Mesendoderm (in vitro differentiated cells): ENCODE measurements around the gene TBX15.
A peak's percentile ranks its signal among the peaks of the same experiment; 100 is the strongest.

ENCODE experiments used
- DNase-seq: peaks from one replicate; pipeline ENCODE4 v3.0.0; 2013
- H2AK5ac ChIP-seq: 2 replicates; pipeline ENCODE4 v1.6.1; 2013; ENCODE audit warnings: low read length, inconsistent platforms
- H2BK120ac ChIP-seq: 2 replicates; pipeline ENCODE4 v1.6.1; 2013; ENCODE audit warnings: low read depth, mild to moderate bottlenecking, low read length, moderate library complexity, mixed read lengths
- H2BK15ac ChIP-seq: replicated peaks from 2 replicates; pipeline ENCODE4 v1.6.1; 2013; ENCODE audit warnings: low read depth, mild to moderate bottlenecking, moderate library complexity
- H2BK5ac ChIP-seq: 2 replicates; pipeline ENCODE4 v1.6.1; 2013; ENCODE audit warnings: low read length, inconsistent platforms
- H3K18ac ChIP-seq: 2 replicates; pipeline ENCODE4 v1.6.1; 2013; ENCODE audit warnings: mild to moderate bottlenecking, low read length, mixed read lengths
- H3K23ac ChIP-seq: one replicate; pipeline ENCODE4 v1.6.1; 2013; ENCODE audit warnings: low read length
- H3K27ac ChIP-seq: 2 replicates; pipeline ENCODE4 v1.5.1; 2013; ENCODE audit warnings: low read depth, mild to moderate bottlenecking, inconsistent platforms, low read length, moderate library complexity
- H3K27me3 ChIP-seq: 2 replicates; pipeline ENCODE4 v1.6.1; 2013; ENCODE audit warnings: low read length, control low read depth, mild to moderate bottlenecking, inconsistent platforms; ENCODE audit not compliant: insufficient read depth, poor library complexity
- H3K36me3 ChIP-seq: 2 replicates; pipeline ENCODE4 v1.6.1; 2013; ENCODE audit warnings: low read length, inconsistent platforms; ENCODE audit not compliant: control insufficient read depth, insufficient read depth
- H3K4ac ChIP-seq: one replicate; pipeline ENCODE4 v1.6.1; 2013; ENCODE audit warnings: low read depth, mild to moderate bottlenecking, low read length, moderate library complexity
- H3K4me1 ChIP-seq: 2 replicates; pipeline ENCODE4 v1.6.1; 2013; ENCODE audit warnings: low read depth, low read length, inconsistent platforms; ENCODE audit not compliant: control insufficient read depth
- H3K4me2 ChIP-seq: 2 replicates; pipeline ENCODE4 v1.6.1; 2013; ENCODE audit warnings: low read length
- H3K4me3 ChIP-seq: 2 replicates; pipeline ENCODE4 v1.5.1; 2013; ENCODE audit warnings: mild to moderate bottlenecking, low read length
- H3K56ac ChIP-seq: one replicate; pipeline ENCODE4 v1.6.1; 2013; ENCODE audit warnings: low read length
- H3K79me1 ChIP-seq: 2 replicates; pipeline ENCODE4 v1.6.1; 2013; ENCODE audit warnings: low read length, inconsistent platforms
- H3K79me2 ChIP-seq: 2 replicates; pipeline ENCODE4 v1.6.1; 2013; ENCODE audit warnings: mild to moderate bottlenecking, low read length; ENCODE audit not compliant: control insufficient read depth, insufficient read depth
- H3K9ac ChIP-seq: 2 replicates; pipeline ENCODE4 v1.6.1; 2013; ENCODE audit warnings: low read length, inconsistent platforms
- H4K5ac ChIP-seq: one replicate; pipeline ENCODE4 v1.6.1; 2013; ENCODE audit warnings: low read length
- H4K8ac ChIP-seq: one replicate; pipeline ENCODE4 v1.6.1; 2013; ENCODE audit warnings: low read depth, mild to moderate bottlenecking, control low read depth, low read length, moderate library complexity
- WGBS: extraction: QIAGEN DNeasy Blood & Tissue Kit; methylation state at CpG from one replicate; pipeline ENCODE4 v1.1.7; 2013; ENCODE audit warnings: low lambda C conversion rate, missing lambda C conversion rate; ENCODE audit not compliant: insufficient coverage; ENCODE audit errors: extremely low coverage; 5-methylcytosine and 5-hydroxymethylcytosine counted together

The TBX15 gene

GRCh38 chr1:118992868-118993699 is 4.9 kb upstream of the TBX15 start:
- no CpG with 5 or more reads among the region's 53 CpGs for WGBS
- no peaks in the 10 kb centered on the region for H3K79me1 ChIP-seq

GRCh38 chr1:118992237-118992825 is 4.2 kb upstream of the TBX15 start:
- no peak overlapping the region for H3K4me3 ChIP-seq
- H3K4ac ChIP-seq = no peak overlapping the region
- no peaks in the 10 kb centered on the region for H3K79me1 ChIP-seq
- H3K9ac ChIP-seq = no peak overlapping the region
- no peak overlapping the region for H3K23ac ChIP-seq
- no peaks in the 10 kb centered on the region for H3K79me2 ChIP-seq
- H3K4me1 ChIP-seq = peaks cover 2% of the 10 kb centered on the region
- peaks cover 88% of the 10 kb centered on the region for H3K27me3 ChIP-seq
- H2AK5ac ChIP-seq = no peak overlapping the region
- H2BK120ac ChIP-seq = no peak overlapping the region
- no peak overlapping the region for H2BK15ac ChIP-seq
- no peak overlapping the region for H3K56ac ChIP-seq
- H2BK5ac ChIP-seq = no peak overlapping the region
- no peak overlapping the region for H3K27ac ChIP-seq
- no peak overlapping the region for H4K8ac ChIP-seq
- WGBS = no CpG with 5 or more reads among the region's 22 CpGs
- H3K36me3 ChIP-seq = no peaks in the 10 kb centered on the region
- no peak for DNase-seq
- no peak overlapping the region for H3K4me2 ChIP-seq
- H4K5ac ChIP-seq = no peak overlapping the region
- H3K18ac ChIP-seq = no peak overlapping the region

More at GRCh38 chr1:118992868-118993699, 4.9 kb upstream of the TBX15 start:
- Histone ChIP-seq H3K4me3 (no peak overlapping the region), H3K18ac (no peak overlapping the region), H3K9ac (no peak overlapping the region), H3K4me1 (peaks cover 2% of the 10 kb centered on the region), H3K36me3 (no peaks in the 10 kb centered on the region), H3K79me2 (no peaks in the 10 kb centered on the region), H3K27me3 (peaks cover 89% of the 10 kb centered on the region), H4K5ac (no peak overlapping the region), H2AK5ac (no peak overlapping the region), H2BK15ac (no peak overlapping the region), H2BK120ac (no peak overlapping the region), H3K27ac (no peak overlapping the region), H4K8ac (no peak overlapping the region), H3K4me2 (peak overlapping the region; percentile 9), H2BK5ac (no peak overlapping the region), H3K4ac (no peak overlapping the region), H3K23ac (no peak overlapping the region), H3K56ac (peak overlapping the region; percentile 47)
- DNase-seq = peak; percentile 59

- H3K27ac ChIP-seq = no peak overlapping the region
- H3K23ac ChIP-seq = no peak overlapping the region
- H3K18ac ChIP-seq = no peak overlapping the region
- no peaks in the 10 kb centered on the region for H3K36me3 ChIP-seq
- no peak overlapping the region for H3K9ac ChIP-seq
- peaks cover 6% of the 10 kb centered on the region for H3K4me1 ChIP-seq
- WGBS = no CpG with 5 or more reads among the region's 4 CpGs
- peaks cover 89% of the 10 kb centered on the region for H3K27me3 ChIP-seq
- H2BK15ac ChIP-seq = no peak overlapping the region
- H2BK120ac ChIP-seq = no peak overlapping the region
- no peak overlapping the region for H2AK5ac ChIP-seq
- H4K5ac ChIP-seq = no peak overlapping the region
- H3K4ac ChIP-seq = no peak overlapping the region
- H2BK5ac ChIP-seq = no peak overlapping the region
- no peaks in the 10 kb centered on the region for H3K79me1 ChIP-seq
- H3K79me2 ChIP-seq = no peaks in the 10 kb centered on the region
- no peak overlapping the region for H3K4me3 ChIP-seq
- H3K56ac ChIP-seq = no peak overlapping the region
- H4K8ac ChIP-seq = no peak overlapping the region
- no peak for DNase-seq
- H3K4me2 ChIP-seq = no peak overlapping the region
These were observed 3.3 kb upstream of the TBX15 start for GRCh38 chr1:118991448-118991847.

- no peaks in the 10 kb centered on the region for H3K36me3 ChIP-seq
- no peak overlapping the region for H2BK5ac ChIP-seq
- no peaks in the 10 kb centered on the region for H3K79me1 ChIP-seq
- DNase-seq = no peak
- no peak overlapping the region for H4K8ac ChIP-seq
- no peak overlapping the region for H3K9ac ChIP-seq
- H3K79me2 ChIP-seq = no peaks in the 10 kb centered on the region
- H2AK5ac ChIP-seq = no peak overlapping the region
- H3K4ac ChIP-seq = no peak overlapping the region
- H3K4me2 ChIP-seq = no peak overlapping the region
- no peak overlapping the region for H3K18ac ChIP-seq
- no peak overlapping the region for H3K56ac ChIP-seq
- WGBS = no CpG with 5 or more reads among the region's 8 CpGs
- H3K27me3 ChIP-seq = peaks cover 89% of the 10 kb centered on the region
- no peak overlapping the region for H3K27ac ChIP-seq
- H3K4me1 ChIP-seq = peaks cover 6% of the 10 kb centered on the region
- H3K4me3 ChIP-seq = no peak overlapping the region
- H2BK15ac ChIP-seq = no peak overlapping the region
- H4K5ac ChIP-seq = no peak overlapping the region
- no peak overlapping the region for H2BK120ac ChIP-seq
- H3K23ac ChIP-seq = no peak overlapping the region
These were observed 2.5 kb upstream of the TBX15 start for GRCh38 chr1:118990513-118991152.

- Histone ChIP-seq H3K18ac (peak overlapping the region; percentile 20), H4K8ac (no peak overlapping the region), H3K27ac (no peak overlapping the region), H3K9ac (peak overlapping the region; percentile 43), H3K23ac (no peak overlapping the region), H3K79me1 (no peaks in the 10 kb centered on the region), H4K5ac (no peak overlapping the region), H3K27me3 (peaks cover 89% of the 10 kb centered on the region), H2BK15ac (no peak overlapping the region), H3K56ac (peak overlapping the region; percentile 61), H3K36me3 (no peaks in the 10 kb centered on the region), H3K4me2 (peak overlapping the region; percentile 48), H2BK5ac (no peak overlapping the region), H2AK5ac (no peak overlapping the region), H3K4me3 (no peak overlapping the region), H2BK120ac (no peak overlapping the region), H3K4ac (no peak overlapping the region), H3K4me1 (peaks cover 6% of the 10 kb centered on the region), H3K79me2 (no peaks in the 10 kb centered on the region)
- peak; percentile 80 for DNase-seq
- WGBS = no CpG with 5 or more reads among the region's 22 CpGs
These were observed 1.8 kb upstream of the TBX15 start for GRCh38 chr1:118989878-118990378.
